Astrocyte of the spinal cord (primary cell): ENCODE measurements around the gene ONECUT3.

ENCODE experiments used
- DNase-seq: peaks from one replicate; pipeline ENCODE4 v3.0.0; 2011; ENCODE audit warnings: low read depth, low spot score
- H3K4me3 ChIP-seq: 2 replicates; pipeline ENCODE4 v1.5.1; 2011; ENCODE audit warnings: low read depth, mild to moderate bottlenecking, low read length, moderate library complexity
- in situ Hi-C: cut with HindIII; loops from 2 replicates; pipeline ENCODE4 v1.10.0; 2017; ENCODE audit warnings: low sequenced_read_pairs
- TF ChIP-seq, protein P1 (sequence below): IDR thresholded peaks from 2 replicates; pipeline ENCODE4 v1.5.1; 2012; ENCODE audit warnings: low read depth, mild to moderate bottlenecking, low read length, inconsistent platforms

ONECUT3 gene

DNA sequence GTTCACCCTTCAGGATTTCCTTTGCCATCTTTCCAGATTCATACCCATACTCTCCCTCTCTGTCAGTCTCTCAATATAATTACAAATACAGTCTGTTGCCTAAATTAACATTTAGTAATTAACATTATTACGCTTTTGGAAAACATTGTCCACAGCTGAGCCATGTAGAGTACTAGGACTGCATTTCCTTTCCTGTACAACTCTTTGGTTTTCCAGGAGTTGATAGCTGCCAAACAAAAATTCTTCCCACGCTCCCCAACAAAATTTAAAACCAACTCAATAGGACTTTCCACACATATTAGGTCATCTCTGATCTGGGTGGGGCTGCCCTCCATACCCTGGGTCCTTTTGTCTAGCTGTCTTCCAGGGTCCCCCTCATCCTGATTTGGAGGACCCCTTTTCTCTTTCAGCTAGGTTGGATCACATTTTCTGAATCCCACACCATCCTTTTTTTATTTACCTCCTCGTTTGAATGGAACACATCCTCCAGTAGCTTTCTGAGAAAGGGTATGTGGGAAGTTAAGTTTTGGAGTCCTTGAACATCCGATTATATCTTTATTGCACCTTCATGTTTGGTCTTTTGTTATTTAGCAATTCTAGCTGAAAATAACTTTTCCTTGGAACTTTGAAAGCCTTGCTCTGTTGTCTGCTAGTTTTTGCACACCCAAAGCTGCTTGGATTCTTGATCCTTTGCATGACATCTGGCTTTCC is 17.7 kb downstream of the ONECUT3 start:
- DNase-seq = no peak
- in situ Hi-C loops = no loop called here
- no peak overlapping the region for H3K4me3 ChIP-seq
- TF ChIP-seq, protein P1, sequence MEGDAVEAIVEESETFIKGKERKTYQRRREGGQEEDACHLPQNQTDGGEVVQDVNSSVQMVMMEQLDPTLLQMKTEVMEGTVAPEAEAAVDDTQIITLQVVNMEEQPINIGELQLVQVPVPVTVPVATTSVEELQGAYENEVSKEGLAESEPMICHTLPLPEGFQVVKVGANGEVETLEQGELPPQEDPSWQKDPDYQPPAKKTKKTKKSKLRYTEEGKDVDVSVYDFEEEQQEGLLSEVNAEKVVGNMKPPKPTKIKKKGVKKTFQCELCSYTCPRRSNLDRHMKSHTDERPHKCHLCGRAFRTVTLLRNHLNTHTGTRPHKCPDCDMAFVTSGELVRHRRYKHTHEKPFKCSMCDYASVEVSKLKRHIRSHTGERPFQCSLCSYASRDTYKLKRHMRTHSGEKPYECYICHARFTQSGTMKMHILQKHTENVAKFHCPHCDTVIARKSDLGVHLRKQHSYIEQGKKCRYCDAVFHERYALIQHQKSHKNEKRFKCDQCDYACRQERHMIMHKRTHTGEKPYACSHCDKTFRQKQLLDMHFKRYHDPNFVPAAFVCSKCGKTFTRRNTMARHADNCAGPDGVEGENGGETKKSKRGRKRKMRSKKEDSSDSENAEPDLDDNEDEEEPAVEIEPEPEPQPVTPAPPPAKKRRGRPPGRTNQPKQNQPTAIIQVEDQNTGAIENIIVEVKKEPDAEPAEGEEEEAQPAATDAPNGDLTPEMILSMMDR = no peak

DNA sequence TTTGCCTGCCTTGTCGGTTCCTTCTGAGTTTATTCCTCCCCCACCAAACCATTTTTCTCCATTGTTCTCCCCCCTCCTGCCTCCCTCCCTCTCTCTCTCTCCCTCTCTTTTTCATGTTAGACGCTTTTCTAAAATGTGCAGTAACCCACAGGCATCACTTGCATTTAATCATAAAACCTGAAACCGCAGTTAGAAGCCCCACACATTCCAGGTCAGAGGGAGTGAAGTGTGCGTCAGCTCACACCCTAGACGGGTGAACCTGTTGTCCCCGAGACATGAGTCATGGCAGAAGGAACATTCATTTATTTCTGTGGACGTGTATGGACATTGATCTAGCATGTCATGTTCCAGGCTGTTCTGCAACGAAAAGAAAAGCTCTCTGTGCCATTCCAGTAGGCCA is 19.9 kb downstream of the ONECUT3 start:
- DNase-seq = no peak
- in situ Hi-C loops = no loop called here
- TF ChIP-seq, protein P1 = no peak
- no peak overlapping the region for H3K4me3 ChIP-seq

DNA sequence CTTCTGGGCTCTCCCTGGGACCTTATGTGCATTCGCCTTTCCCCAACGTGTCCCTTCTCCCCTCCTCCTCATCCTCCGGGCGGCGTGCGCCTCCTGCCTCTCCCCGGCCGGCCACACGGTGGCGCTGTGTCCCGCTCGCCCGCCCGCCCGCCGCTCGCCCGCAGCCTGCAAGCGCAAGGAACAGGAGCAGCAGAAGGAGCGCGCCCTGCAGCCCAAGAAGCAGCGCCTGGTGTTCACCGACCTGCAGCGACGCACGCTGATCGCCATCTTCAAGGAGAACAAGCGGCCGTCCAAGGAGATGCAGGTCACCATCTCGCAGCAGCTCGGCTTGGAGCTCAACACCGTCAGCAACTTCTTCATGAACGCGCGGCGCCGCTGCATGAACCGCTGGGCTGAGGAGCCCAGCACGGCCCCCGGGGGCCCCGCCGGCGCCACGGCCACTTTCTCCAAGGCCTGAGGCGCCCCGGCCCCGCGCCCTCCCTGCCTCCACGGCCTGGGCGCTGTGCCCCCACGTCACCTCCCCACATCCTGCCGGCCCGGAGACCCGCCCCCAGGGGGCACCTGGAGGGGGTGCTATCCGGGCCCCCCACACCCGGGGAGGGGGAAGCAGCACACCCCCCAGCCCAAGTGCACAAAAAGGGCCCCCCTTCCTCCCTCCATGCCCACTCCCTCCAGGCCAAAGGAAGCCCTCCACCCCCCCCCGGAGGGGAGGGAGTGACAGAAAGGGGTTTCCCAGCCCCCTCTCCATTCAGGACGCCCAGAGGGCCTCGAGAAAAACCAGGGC is 21.9 kb downstream of the ONECUT3 start:
- TF ChIP-seq, protein P1 = peak; percentile 48
- DNase-seq = no peak
- no peak overlapping the region for H3K4me3 ChIP-seq
- in situ Hi-C loops = no loop called here

DNA sequence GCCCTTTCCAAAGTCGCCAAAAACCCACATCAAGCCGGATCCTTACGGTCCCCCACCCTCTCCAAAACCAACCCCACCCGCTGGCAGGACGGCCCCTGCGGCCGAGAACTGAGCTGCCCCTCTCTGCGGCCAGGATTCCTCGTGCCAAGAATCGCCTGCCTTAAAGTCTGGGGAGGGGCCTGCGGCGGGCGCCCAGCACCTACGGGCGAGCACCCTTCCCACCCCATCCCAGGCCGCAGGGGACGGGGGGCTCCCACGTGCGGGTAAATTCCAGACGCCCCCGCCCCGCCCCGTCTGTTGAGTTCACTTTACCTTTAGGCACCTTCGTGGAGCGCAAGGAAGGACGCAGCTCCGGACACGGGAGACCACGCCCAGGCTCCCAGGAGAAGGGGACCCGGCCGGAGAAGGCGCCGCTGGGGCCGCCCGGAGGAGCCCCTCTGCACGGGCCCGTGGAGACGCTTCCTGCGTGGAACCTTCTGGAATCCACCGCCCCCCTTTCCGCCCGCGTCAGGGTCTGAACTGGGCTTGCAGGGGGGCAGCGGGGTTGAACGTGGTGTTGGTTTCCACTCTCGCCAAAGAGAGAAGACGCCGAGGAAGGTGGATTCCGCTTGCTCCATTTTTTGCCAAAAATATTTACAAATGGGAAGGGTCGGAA is 22.8 kb downstream of the ONECUT3 start:
- in situ Hi-C loops = no loop called here
- DNase-seq = no peak
- no peak overlapping the region for H3K4me3 ChIP-seq
- TF ChIP-seq, protein P1 = no peak

DNA sequence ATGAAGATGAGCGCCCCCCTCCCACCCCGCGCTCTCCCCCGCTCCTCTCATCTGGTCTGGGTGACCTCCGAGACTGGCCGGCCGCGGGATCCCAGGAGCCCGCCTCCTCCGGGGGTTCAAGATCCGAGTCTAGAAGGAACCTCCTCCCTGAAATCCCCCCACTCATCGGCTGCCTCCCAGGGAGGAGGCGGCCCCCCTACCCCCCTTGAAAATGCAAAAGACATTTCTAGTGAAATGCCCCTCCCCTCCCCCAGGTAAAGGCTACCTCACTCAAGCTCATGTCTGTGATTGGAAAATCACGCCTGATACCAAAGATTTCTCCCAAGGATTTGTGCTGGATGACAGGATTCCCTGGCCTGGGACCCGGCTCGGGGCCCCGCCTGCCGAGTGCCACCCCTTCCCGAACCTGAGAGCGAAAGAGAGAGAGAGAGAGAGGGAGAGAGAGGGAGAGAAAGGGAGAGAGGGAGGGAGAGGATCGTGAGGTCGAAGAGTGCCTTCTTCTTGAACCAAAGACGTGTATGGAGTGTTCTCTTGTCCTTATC is 23.4 kb downstream of the ONECUT3 start:
- in situ Hi-C loops = no loop called here
- no peak overlapping the region for H3K4me3 ChIP-seq
- TF ChIP-seq, protein P1 = no peak
- DNase-seq = no peak

DNA sequence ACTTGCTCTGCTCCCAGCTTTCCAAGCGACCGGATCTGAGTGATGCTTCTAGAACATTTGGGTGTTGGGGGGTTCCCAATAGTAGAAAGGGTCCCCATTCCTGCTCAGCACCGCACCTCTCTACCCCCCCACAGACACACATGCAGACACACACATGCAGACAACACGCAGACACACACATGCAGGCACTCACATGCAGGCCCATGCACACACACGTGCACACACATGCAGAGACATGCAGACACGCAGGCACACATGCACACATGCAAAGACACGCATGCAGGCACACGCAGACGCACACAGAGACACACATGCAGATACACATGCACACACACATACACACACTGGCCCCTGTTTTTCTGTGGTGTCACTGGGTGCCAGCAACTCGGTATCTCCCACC is 23.8 kb downstream of the ONECUT3 start:
- TF ChIP-seq, protein P1 = no peak
- in situ Hi-C loops = no loop called here
- H3K4me3 ChIP-seq = no peak overlapping the region
- no peak for DNase-seq
